Neural progenitor cell (in vitro differentiated cells): ENCODE measurements around the gene ADAM8.
"Not testable (repeated sequence)": the region's sequence is repeated elsewhere in the genome, so short reads cannot be mapped to it uniquely, and the experiment has no call there.

ENCODE experiments used
- CTCF ChIP-seq: fragments of 200-600 bp; sonication (generic); IDR thresholded peaks from 2 replicates; pipeline ENCODE4 v1.5.1; 2017; ENCODE audit warnings: antibody characterized with exemption, mild to moderate bottlenecking
- EZH2 ChIP-seq: fragments of 200-600 bp; sonication (generic); IDR thresholded peaks from 2 replicates; pipeline ENCODE4 v1.6.1; 2017; ENCODE audit warnings: antibody characterized with exemption, mild to moderate bottlenecking, moderate library complexity
- EZH2phosphoT487 ChIP-seq: fragments of 200-600 bp; sonication (generic); IDR thresholded peaks from 2 replicates; pipeline ENCODE4 v1.6.1; 2017; ENCODE audit warnings: antibody characterized with exemption

DNA sequence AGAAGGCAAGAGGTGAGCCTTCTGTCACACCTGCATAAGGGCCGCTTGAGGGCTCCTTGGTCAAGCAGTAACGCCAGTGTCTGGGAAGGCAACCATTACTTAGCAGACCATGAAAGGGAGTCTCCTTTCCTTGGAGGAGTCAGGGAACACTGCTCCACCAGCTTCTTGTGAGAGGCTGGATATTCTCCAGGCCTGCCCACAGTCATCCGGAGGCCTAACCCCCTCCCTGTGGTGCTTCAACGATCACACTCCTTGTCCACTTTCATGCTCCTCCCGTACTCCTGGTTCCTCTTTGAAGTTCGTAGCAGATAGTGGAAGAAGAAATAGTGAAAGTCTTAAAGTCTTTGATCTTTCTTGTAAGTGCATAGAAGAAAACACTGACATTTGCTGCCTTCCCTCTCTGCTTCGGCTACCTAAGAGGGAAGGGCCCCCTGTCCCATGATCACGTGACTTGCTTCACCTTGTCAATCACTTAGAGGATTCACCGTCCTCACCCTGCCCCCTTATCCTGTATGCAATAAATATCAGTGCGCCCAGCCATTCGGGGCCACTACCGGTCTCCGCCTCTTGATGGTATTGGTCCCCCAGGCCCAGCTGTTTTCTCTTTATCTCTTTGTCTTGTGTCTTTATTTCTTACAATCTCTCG is 45.5 kb upstream of the ADAM8 start:
- not testable (repeated sequence) for TF ChIP-seq CTCF, EZH2, EZH2phosphoT487
